OCI-M2 (cell line): Measurements from ENCODE around the gene HIF1A.

ENCODE experiments used
- DNase-seq: peaks from one replicate; lab custom pipeline; 2025; ENCODE audit not compliant: unreplicated experiment; lab: John Stamatoyannopoulos, UW

HIF1A gene

DNA sequence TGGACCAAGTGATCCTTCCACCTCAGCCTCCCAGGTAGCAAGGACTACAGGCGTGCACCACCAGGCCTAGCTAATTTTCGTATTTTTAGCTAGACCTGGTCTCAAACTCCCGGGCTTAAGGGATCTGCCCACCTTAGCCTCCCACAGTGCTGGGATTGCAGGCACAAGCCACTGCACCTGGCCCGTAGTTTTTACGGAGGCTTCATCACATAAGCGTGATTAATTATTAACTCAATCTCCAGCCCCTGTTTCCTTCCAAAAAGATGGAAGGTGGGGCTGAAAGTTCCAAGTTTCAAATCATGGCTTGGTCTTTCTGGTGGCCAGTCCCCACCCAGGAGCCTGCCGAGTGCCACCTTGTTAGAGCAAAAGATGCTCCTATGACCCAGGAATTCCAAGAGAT lies 22.5 kb upstream of the HIF1A start:
- no peak for DNase-seq

GRCh38 chr14:61673305-61673704 lies 22.0 kb upstream of the HIF1A start:
- DNase-seq, result no peak

DNA sequence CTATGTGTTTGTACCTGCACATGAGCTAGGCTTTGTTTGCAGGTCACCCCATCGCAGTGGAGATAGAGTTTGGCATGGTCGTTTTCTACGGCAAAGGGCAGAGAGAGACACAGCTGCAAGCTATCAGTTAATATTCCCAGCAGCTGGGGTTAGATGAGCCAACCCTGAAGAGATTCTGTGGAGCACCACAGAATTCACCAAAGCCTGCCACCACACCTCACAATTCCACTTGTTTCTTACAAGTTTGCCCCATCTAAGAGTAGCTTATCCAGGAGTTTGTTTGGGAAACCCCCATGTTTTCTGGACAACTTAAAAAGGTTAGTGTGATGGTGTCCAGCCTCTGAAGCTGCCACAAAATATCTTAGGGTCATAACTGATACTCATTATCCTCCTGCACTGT lies 20.0 kb upstream of the HIF1A start:
- DNase-seq, result no peak

- DNase-seq, result no peak
Observed at GRCh38 chr14:61677479-61677878, 17.8 kb upstream of the HIF1A start.

GRCh38 chr14:61678975-61679374 lies 16.3 kb upstream of the HIF1A start:
- no peak for DNase-seq

DNA sequence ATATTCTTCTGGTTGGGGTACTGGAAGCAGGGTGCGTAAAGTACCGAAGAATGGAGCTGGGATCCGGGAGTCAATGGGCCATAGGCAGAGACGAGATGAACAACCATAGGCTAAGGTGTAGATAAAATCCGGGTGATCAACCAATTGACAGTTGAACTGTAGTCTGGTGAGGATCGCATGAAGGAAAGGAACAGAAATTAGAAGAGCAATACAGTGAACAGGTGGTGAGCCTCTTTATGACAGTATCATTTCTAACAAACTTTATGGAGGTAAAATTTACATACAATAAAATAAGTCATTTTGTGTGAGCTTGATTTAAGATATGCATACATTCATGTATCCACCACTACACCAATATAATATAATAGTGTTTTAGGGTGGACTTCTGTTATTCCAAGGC lies 13.9 kb upstream of the HIF1A start:
- no peak for DNase-seq

- DNase-seq, result no peak
Observed at GRCh38 chr14:61683108-61683507, 12.2 kb upstream of the HIF1A start.

- no peak for DNase-seq
Observed at GRCh38 chr14:61690039-61690438, 5.3 kb upstream of the HIF1A start.

DNA sequence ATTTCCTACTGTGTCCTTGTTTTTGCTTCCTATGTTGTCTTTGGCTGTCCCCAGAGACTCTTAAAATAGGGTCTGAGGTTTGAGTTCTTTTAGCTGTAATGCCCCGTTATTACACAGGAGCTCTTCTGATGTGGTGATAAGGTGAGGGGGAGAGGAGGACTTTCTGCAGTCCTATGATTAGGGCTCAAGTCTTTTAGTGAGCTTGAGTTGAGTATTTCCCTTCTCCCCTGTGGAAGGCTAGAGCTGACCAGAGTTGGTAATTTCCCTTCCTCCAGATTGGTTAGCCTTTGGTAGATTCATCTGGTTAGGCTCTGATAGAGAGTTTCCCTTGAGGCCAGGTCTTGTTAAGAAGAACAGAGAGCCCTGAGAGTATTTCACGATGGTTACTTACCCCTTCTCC lies 4.3 kb upstream of the HIF1A start:
- DNase-seq, result no peak

DNA sequence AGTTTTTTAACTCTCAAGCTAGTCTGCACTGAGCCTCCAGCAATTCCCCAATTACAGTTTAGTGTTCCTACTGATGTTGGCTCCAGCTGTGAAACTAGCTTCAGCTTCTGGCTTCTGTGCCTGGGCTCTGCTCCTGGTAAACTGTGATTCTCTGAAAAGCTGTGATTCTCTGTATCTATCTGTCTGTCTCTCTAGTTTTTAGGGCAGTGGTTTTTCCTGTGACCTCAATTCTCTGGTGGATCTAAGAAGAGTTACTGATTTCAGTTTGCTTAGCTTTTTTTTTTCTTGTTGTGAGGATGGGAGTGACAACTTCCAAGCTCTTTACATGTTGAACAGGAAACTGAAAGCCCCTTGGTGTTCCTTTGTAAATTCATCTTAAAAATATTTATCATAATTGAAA lies 3.8 kb upstream of the HIF1A start:
- DNase-seq, result no peak

GRCh38 chr14:61694039-61694438 lies 1.3 kb upstream of the HIF1A start:
- DNase-seq, result no peak

GRCh38 chr14:61695695-61696527 lies 598 bp downstream of the HIF1A start:
- no peak for DNase-seq

- no peak for DNase-seq
Observed at GRCh38 chr14:61696753-61697318, 1.5 kb downstream of the HIF1A start.

DNA sequence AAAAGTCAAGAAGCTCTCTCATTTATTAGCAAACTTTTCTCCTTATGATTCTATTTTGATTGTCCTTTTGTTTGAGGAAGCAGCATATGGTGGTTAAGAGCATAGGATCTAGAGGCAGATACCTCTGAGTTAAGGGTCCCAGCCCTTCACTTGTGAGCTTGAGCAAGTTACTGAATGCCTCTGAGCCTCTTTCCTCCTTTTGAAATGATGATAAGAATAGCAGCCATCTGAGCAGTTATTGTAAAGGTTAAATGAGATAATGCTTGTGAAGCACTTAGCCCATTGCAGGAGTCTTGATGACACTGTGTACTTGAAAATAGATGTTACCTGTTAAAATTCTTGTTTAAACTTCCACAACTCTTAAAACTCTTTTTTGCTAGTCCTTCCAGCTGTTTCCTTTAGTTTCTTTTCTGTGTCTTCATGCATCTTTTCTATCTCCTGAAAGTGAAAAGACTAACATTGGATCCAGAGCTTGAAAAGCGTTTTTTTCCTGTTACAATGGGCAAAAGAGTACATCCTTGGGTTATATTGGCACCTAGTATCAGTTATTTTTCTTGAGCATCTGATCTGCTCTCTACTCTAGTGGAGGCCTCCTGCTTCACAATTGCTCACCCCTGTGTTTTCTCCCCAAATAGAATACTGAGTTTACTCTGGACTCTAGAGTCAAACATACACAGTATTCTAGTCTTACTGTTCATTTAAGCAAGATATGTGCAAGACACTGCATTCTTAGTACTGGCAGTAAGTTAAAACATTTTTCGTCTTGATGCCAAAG lies 3.1 kb downstream of the HIF1A start:
- no peak for DNase-seq

DNA sequence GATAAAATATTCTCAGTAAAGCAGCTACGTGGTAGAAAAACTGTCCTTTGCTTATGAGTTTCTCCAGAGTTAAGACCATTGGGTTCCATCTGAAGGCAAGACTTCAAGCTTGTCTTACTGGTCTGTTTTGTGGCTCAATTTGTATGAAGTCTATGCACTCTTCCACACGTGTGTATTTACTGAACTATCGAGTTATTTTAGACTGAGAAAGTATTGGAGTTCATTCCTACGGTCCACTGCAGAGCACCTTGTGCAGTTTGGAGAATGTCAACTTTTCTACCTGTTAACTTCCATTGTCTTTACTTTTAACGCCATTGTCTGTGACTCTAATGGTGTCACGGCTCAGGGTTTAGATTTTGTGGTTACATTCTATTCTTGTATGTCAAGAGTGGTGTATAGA lies 3.7 kb downstream of the HIF1A start:
- no peak for DNase-seq

DNA sequence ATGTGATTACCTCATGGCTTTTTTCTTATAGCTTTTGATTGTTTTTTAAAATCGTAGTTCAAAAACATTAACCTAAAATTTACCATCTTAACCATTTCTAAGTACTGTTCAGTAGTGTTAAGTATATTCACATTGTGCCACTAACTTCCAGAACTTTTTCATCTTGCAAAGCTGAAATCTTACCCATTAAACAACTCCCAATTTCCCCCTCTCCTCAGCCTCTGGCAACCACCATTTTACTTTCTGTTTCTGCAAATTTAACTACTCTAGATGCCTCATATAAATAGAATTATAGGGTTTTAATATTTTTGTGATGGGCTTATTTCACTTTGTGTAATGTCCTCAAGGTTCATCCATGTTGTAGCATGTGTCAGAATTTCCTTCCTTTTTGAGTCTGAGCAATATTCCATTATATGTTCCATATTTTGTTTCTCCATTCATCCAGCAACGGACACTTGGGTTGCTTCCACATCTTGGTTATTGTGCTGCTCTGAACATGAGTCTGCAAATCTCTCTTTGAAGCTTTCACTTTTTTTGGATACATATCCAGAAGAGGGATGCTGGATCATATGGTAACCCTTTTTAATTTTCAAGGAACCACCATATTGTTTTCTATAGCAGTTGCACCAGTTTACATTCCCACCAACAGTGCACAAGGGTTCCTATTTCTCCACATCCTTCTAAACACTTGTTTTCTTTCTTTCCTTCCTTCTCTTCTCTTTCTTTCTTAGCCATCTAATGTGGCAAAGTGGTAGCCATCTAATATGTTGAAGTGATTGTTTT lies 5.0 kb downstream of the HIF1A start:
- no peak for DNase-seq

- no peak for DNase-seq
Observed at GRCh38 chr14:61701946-61702345, 6.6 kb downstream of the HIF1A start.

- no peak for DNase-seq
Observed at GRCh38 chr14:61703342-61704129, 8.2 kb downstream of the HIF1A start.

DNA sequence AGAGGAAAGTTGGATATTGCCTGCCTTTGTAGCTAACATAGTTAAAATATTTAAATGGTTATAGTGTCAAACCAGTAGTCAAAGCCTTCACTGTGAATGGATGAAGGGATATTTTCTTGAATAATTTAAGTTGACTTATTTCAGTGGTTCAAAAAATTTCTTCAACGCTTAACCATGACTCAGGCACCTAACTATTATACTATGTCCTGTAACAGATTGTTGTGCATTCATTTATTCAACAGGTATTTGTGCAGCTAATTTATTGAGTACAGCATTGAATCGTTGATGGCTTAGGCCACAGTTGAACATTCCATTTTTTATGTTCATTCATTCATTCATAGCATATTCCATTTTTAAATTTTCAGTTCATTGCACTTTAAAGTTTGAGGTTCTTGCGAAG lies 9.2 kb downstream of the HIF1A start:
- no peak for DNase-seq

DNA sequence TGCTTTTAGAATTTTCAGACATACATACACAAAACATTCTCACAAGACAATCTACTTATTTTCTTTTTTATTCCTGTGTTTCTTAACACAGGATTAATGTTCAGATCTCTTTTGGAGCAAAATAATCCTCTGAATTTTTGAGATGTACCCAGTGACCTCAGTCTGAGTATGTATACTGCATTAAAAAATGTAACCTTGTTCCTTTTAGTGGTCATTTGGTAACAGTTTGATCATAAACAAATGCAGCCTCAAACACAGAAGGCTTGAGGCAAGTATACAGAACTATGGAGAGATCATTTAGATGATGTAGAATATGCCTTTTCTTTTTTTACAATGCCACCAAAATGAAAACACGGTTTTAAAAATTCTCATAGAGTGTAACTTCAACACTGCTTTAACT lies 9.7 kb downstream of the HIF1A start:
- no peak for DNase-seq
